H1 (cell line): ENCODE data around the gene MXI1. TPM values are rescaled to one million over a fixed set of nuclear protein-coding genes. Genes with fewer than 3 reads are reported as not detected.

Source experiments
- BRCA1 ChIP-seq: IDR thresholded peaks from 2 replicates; pipeline ENCODE4 v1.6.1; 2012; ENCODE audit warnings: low read depth, low read length, improper control_type of control experiment
- CHD2 ChIP-seq: IDR thresholded peaks from 2 replicates; pipeline ENCODE4 v1.6.1; 2012; ENCODE audit warnings: low read length, improper control_type of control experiment
- EZH2 ChIP-seq: fragments of 200-600 bp; sonication (generic); IDR thresholded peaks from 2 replicates; pipeline ENCODE4 v1.7.1; 2012; ENCODE audit warnings: low read depth, mild to moderate bottlenecking, moderate library complexity, low read length, inconsistent platforms; ENCODE audit not compliant: severe bottlenecking
- RXRA ChIP-seq: IDR thresholded peaks from 2 replicates; pipeline ENCODE4 v1.6.1; 2011; ENCODE audit warnings: low read depth, mild to moderate bottlenecking, low read length, moderate library complexity; ENCODE audit not compliant: insufficient read depth
- polyA plus RNA-seq, 7 experiments: library from polyadenylated mRNA; depleted of rRNA in 3 of 7; stranded (reverse) in 5 of 7; unstranded in 2 of 7; fragments of >200 nt in 5 of 7; fragments of 200-250 nt in 2 of 7; gene quantifications; 1 replicate in 5 of 7; 2 replicates in 1 of 7; 4 replicates in 1 of 7; pipeline versions ENCODE4 v1.2.1 to v1.2.3, GENCODE V29; 2011 to 2013; ENCODE audit warnings: missing spikeins in 2 of 7, mixed read lengths in 2 of 7
- total RNA-seq: library from RNA; stranded (reverse); fragmentation: NEBNext Ultra II Directional; extraction: Animal tissue kit (Norgen Biotek cat#: 25700); gene quantifications from 2 replicates; pipeline ENCODE4 v1.2.1, GENCODE V29; 2021

MXI1 gene
- total and polyA plus RNA-seq, 2 of the 8 experiments (the other 6 are each of a cell fraction or from before 2014, with no cell fraction given), result 5.7 to 8.8 TPM

GRCh38 chr10:110286841-110287240 is 79.4 kb downstream of the MXI1 start (continued):
- TF ChIP-seq RXRA (no peak), BRCA1 (no peak), CHD2 (no peak), EZH2 (no peak)
